Stimulated activated CD4-positive, alpha-beta T cell treated with anti-CD3 and anti-CD28 coated beads, TNF-alpha, amount 100 ng/mL, for 4 hours (primary cell): ENCODE measurements around the gene SOAT2.

Experiments
- DNase-seq, 3 experiments: peaks; one replicate each; pipeline ENCODE4 v3.0.0-alpha.2; 2020; ENCODE audit warnings: low read depth in 3 of 3

Gene SOAT2

DNA sequence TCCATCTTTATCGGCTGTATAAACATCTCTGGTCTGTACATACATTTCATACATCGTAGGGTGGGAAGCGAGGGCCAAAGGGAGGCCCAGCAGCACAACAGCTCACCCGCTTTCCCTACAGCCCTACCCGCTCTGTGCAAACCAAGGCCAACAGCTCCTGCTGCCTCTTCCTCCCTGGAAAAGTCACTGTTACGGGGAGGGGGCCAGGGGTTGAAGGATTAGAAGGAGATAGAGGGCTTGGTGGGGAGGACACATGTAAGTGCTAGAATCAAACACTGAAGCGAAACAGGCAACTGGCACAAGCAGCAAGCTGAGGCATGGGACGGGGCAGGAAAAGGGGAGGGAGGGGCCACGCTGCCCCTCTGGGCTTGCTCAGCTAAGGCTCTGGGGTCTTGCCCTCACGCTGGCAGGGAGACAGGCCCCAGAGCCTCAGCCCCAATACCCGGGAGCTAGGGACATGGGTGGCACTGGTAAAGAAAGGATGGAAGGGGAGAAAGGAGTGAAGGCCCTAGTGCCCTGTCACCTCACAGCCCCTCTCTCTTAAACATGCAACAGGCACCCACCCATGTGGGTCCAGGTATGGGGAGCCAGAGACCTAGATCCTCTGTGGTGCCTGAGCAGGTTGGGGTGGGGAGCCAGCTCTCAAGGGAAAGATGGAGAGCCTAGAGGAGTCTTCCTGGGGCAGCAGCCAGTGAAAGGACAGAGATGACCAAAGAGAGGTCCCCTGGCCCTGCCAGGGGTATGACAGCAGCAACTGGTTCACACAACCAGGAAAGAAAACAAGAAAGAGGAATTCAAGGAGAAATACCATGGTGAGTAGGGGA is 38.5 kb upstream of the SOAT2 start:
- no peak for DNase-seq

DNA sequence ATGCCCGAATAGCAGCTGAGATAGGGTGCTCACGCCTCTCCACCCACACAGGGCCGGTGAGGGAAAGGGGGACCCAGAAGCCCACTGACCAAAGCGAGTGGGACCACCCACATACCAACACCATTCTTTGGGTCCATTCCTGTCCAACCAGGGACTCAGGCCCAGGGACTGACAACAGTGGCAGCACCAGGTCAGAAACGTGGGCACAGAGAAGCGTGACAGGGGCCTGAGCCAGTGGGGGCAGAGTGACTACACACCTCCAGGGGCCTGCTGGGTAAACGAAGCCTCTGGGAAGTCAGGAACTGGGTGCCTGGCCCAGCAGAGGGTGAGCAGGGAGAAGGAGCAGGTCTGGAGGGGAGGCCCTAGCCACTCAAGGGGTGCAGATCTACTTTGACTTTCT is 37.8 kb upstream of the SOAT2 start:
- no peak for DNase-seq

DNA sequence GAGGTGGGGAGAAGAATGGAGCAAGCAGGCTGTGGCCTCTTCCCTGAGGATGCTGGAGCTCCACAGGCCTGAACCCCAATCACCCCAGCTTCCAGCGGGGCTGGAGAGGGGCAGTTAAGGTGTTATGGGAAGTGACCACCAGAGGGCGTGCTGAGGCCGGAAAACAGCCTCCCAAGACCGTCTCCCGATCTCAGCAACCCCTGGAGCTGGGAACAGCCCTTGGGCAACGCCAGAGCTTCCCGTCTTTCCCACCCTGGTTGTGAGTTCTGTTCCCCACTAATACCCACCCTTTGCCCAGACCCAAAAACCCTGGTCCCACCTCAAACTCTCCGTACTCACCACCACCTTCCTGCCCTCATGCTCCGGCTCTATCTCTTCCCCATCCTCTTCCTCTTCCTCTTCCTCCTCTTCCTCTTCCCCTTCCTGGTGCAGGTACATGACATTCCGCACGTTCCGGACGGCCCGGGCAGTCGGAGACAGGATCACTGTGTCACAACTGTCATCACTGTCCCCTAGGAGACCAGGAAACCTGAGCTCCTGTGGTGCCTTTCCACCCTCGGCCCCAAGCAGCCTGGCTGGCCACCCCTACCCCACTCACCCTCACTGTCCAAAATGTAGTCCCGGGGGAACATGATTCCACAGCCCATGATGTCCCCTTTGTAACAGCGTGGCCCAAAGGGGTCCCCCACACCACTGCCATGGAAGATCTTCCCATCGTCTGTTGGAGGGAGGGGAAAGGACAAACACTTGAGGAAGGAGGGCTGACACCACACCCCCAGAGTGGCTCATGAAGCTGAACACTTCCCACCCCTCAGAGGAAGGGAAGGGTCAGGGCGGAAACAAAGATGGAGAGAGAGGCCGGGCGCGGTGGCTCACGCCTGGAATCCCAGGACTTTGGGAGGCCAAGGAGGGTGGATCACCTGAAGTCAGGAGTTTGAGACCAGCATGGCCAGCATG is 37.0 kb upstream of the SOAT2 start:
- peak in 2 of 3 experiments; percentile 36 to 50 for DNase-seq

DNA sequence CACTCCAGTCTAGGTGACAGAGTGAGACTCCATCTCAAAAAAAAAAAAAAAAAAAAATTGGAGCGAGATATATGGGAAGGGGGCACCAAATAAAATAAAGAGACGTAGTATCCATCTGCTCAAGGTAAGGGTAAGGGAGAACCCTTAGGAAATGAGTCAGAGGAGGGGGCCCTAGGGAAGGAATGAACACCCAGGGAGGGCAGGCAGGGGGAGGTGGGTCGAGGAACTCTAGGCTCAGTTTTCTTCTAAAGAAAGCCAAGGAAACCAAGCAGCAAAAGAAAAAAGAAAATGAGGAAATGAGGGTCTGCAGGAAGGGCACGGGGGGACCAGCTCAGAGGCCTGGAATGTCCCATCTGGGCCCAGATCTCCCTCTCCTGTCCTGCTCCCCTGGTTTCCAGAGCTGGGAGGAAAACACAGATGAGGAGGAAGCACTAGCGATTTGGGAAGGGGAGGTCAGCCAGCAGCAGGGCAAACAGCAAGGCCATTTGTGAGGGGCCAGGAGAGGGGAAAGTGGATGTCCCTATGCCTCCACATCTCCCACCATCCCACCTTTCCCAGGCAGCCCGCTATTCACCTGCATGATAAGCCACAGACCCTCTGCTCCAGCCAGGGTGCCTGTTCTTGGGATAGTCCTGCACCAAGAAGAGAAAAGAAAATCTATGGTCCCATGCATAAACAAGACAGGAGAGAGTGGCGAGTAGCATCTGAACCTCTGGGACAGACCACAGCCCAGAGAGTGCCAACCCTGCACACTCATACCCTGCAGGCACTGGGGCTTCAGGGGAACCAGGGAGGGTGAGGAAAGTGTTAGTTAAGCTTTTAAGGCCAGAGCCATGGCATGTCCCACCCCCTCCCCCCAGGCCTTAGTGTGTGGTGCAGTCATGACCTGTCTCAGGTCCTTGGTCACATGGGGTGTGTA is 36.0 kb upstream of the SOAT2 start:
- DNase-seq = no peak

DNA sequence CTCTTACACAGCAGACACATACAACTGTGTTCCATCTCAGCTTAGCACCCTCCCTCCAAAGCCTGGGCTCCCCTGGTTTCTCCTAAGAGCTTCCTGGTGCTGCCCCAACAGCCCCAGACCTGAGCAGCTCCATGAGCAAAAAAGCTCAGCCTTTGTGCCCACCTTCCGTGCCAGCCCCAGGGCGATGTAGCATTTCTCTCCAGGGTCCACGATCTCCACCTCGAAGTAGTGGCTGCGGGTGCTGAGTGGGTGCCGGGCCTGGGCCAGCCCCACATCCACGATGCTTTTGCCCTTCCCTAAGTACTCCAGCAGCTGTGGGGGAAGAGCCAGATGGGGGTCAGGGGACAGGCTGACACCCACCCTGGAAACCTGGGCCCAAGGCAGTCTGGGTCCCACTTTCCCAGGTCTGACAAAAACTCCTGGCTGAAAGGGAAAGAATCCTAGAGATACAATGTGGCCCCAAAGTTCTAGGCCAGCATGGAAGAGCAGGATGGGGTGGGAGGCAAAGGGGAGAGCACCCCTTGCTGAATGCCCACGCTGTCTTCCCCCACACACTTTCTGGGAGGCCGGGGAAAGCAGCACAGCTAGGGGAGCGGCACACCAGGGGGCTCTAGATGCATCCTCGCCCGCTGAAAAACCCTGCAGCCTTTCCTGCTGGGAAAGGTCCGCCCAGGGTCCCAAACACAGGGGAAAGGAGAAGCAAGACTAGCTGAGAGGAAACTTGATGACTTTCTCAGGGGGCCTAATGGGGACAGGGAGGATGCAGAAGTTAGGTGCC is 35.1 kb upstream of the SOAT2 start:
- no peak for DNase-seq

DNA sequence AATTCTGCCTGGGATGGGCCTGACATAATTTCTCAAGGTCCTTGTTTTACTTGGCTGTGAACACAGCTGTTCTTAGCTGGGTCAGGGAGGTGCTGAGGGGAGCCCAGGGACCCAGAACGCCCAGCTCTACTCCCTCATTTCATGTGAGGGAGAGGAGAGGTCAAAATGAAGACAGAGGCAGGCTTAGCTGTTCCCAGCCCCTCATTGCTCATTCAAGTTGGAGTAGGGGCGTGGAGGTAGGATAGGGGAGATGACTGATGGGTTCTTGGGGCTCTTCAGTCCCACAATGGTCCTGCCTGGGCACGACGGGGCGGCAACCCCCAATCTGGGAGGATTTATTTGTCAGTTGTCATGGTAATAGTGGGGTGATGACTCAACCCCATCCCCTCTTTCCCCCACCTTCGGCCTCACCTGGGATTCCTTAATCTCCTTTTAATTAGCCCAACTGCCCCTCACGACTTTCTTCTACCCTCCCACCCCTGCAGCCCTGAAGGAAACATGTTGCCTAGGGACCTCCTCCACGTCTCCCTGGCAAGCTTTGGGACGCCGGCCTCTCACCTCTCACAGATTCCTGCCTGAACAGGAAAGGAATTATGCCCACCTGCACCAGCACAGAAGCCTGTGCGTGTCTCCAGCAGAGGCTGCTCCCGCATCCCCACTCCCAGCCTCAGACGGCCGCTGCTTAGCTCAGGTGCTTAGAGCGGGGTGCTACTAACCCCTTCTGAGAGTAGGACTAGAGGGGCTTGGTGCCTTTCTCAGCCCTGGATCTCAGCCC is 34.3 kb upstream of the SOAT2 start:
- DNase-seq = no peak

DNA sequence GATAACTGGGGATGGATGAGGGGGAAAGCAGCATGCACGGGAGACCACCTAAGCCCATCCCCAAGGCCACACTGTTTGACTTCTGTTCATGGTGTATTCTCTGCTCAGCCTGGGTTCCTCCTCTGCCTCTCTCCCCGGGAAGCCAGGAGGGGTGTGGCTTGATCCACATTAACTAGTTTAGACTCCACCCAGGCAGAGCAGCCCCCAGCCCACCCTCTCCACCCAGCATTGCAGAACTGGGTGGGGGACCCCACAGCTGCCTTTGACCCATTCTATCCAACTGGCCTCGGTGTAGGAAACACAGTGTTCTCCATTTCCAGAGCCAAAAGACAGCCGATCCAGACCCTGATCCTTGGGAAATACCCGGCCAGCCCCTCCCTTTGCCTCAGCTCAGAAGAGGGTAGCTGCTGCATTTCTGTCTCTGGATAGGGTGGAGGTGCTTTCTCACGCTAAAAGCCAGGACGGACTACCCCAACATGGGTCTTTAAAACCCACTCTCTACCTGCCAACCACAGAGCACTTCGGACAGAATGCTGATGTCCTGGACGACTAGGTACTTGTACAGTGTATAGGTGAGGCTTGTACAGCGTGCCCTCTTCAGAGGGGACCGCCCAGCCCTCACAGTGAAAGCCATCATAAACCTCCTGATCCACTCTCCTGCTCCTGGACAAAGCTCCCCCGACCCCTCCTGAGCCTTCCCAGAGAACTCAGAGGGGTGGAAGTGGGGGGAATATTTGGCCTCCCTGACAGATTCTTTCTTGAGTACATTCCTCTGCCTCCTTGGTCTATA is 33.5 kb upstream of the SOAT2 start:
- DNase-seq = no peak

DNA sequence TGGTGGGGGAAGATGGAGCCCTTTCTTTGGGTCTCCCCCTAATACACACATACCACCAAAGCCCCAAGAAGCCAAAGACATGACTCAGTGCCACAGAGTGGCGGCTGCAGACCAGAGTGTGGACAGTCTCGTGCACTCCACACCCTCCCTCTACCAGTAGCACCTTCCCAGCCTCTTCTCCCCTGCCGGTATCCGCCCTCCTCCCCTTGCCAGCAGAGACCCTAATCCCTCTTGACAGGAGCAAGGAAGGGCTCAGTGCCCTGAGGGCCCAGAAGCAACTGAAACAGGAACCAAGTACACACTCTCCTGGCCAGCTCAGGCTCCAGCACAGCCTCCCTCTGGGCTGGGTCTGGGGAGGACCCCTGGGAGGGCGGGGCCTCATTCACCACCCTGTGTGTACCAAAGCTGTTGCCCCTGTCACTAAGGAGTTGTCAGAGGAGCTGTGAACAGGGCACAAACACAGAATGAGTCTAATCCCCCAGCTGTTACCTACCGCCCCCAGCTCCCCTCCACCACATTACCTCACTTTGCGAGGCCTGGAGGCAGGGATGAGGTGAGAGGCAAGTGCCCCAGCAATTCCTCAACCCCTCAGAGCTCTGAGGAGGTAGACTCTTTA is 32.3 kb upstream of the SOAT2 start:
- DNase-seq = no peak

DNA sequence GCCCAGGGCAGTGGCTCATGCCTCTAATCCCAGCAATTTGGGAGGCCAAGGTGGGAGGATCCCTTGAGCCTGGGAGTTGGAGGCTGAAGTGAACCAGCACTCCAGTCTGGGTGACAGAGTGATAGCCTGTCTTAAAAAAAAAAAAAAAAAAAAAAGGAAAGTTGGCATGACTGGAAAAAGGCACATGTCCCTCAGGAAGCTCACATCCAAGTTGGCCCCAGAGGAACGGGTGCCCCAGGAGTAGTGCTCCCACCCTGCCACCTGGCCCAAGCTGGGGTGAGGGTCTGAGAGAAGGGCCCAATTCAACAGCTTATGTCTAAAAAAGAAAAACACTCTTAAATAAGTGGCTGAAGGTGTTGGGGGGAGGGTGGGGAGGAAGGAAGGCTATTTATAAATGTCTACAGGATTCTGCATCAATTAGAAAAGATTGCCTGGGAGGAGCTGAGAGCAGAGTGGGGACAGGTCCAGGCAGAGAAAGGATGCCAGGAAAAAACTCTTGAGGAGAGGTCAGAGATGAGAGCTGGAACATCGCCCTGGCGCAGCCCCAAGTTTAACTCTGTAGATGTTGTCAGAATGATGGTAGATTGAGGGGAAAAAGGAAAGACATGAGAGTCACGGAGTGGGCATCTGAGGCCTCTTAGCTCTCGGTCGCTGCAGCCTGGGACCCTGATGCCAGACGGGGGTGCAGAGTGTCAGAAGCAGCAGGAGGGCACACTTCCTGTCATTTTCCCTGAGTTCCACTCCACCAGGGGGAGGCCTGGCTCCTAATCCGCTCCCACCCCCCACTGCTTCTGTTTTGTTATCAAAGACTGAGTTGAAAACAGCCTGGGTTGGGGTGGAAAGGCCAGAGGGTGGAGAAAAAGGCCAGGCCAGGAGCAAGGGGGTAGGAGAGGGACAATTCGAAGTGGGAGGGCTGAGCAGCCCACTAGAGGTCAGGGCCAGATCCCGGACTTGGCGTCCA is 31.4 kb upstream of the SOAT2 start:
- DNase-seq = no peak

DNA sequence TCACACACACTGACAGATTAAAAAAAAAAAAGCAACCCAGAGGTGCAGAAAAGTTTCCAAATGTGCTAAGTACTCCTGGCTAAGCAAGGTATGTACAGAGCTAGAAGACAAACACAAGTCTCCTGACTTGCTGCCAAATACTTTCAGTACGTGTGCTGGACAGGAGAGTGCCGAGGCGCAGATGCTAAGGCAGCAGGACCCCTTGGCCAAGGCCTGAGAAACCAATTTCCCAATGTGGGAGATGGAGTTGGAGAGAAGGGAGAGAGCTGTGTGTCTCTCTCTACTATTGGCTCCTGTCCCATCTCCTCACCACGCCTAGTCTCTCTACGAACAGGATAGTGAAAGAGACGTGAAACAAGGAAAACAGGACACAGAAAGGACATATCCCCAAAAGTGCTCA is 29.4 kb upstream of the SOAT2 start:
- DNase-seq = no peak

DNA sequence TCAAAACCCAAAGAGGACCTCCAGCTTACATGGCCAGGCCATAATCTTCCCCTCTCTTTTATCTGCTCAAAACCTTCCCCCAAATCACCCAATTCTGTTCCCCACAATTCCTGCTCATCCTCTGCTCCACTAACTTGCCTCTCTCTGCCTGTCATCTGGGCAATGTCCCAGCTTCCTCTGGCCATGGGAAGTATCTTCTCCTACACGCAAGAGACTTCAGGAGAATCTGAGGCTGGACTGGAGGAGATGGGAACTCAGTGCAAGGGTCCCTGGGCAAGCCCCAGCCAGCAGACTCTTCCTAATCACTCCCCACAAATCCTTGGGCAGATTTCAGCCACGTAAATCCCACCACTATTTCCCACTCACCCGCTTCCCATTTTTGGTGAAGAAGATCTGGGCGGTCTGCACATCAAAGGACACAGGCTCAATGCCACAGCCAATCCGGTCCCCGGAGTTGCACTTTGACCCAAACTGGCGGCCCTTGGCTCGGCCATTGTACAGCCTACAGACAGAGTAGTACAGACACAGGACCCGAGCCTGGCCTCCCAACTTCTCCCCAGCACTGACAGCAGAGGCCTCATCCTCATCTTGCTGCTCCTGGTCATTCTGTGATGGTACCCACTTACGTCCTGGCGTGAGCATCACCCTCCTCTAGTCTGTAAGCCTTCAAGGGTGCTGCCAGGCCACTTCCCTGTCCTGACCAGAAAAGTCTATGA is 28.8 kb upstream of the SOAT2 start:
- no peak for DNase-seq

DNA sequence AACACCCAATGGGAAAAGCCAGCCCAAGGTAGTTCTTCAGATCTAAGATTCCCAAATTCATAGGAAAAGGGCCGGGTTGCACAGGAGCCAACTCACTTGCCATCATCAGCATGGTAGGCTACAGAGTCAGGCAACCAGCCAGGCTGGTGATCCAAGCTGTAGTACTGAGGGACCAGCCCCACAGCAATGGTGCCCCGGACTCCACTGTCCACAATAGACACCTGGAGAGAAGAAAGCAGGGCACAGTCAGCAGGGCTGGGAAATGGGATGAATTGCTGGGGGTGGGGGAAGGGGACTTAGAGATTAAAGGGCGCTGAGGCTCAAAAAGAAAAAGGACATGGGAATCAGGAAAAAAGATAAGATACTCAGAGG is 28.3 kb upstream of the SOAT2 start:
- DNase-seq = no peak

DNA sequence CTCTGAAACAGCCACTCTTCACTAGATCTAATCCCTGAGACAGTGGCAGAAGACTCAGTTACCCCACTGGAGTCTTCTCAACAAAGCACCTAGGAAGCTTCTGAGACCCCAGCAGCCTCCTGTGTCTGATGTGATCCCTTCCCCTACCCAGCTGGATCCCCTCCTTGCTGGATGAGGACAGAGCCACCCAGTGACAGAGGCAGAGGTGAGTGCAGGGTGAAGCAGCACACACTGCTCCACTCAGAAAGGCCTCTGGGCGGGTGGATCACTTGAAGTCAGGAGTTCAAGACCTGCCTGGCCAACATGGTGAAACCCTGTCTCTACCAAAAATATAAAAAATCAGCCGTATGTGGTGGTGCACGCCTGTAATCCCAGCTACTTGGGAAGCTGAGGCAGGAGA is 26.8 kb upstream of the SOAT2 start:
- no peak for DNase-seq

DNA sequence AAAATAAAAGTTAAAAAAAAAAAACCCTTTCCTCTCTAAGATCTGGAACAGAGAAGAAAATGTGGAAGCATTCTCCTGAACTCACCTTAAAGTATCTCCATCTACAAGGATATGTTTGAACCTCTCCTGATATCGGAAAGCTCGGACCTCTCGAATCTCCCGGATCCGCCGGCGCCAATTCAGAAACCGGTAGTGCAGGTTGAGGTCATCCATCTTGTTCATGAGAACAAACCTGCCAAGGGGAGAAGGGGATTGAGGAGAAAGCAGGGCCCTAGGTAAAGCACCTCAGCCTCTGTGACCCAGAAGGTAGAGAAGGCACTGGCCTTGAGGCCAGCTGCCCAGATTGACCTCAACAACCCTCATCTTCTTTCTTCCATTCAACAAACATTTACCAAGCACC is 26.3 kb upstream of the SOAT2 start:
- DNase-seq = no peak

DNA sequence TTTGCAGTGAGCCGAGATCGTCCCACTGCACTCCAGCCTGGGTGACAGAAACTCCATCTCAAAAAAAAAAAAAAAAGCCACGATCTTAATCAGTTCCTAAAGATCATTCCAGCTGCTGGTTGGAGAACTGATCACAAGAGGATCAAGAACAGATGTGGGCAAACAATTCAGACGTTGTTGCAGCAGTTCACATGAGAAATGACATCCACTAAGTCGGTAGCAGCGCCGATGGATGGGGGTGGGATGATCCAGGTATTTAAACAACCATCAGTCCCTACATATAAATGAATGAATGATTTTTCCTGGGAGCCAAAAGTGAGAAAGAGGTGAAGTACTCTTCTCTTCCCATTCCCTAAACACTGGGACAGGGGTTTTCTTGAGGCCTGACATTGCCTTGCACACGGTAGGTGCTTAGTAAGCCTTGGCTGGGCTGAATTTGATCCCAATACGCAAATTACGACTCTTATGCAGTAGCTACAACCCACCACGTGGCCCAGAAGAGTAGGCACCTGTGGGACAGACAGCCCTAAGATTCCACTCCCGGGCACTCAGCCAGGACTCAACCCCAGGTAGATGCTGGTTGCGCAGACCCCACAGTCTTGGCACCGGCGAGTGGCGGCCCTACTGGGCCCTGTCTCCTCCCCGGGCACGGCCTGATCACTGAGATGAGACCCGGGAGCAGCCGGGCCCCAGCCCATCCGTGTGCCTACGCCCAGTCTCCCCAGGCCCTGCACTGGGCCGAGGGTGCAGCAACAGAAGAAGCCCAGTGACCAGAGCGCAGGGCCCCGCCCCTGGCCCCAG is 24.7 kb upstream of the SOAT2 start:
- DNase-seq = no peak
